NCI-H82 (cell line): ENCODE data around the gene RSL24D1.
A peak's percentile ranks its signal among the peaks of the same experiment; 100 is the strongest.

Experiments used
- DNase-seq: peaks from one replicate; lab custom pipeline; 2025; lab: John Stamatoyannopoulos, UW

The RSL24D1 gene

GRCh38 chr15:55196458-55197361, at the start of gene RSL24D1:
TSS of gene RSL24D1 (minus strand) at chr15:55196941. CDS start at chr15:55196890, 51 bp downstream.
- peak; percentile 99 for DNase-seq

- no peak for DNase-seq
Measured at GRCh38 chr15:55245059-55245458, 48.3 kb upstream of the RSL24D1 start.

- no peak for DNase-seq
Measured at GRCh38 chr15:55241891-55242290, 45.1 kb upstream of the RSL24D1 start.

GRCh38 chr15:55241186-55241585, 44.4 kb upstream of the RSL24D1 start:
- DNase-seq = no peak

- no peak for DNase-seq
Measured at GRCh38 chr15:55240125-55240760, 43.5 kb upstream of the RSL24D1 start.

- DNase-seq = no peak
Measured at GRCh38 chr15:55239440-55240124, 42.8 kb upstream of the RSL24D1 start.

GRCh38 chr15:55238877-55239276, 42.1 kb upstream of the RSL24D1 start:
- DNase-seq = no peak

GRCh38 chr15:55237219-55238130, 40.7 kb upstream of the RSL24D1 start:
- DNase-seq = no peak

GRCh38 chr15:55235546-55236036, 38.9 kb upstream of the RSL24D1 start:
- DNase-seq = no peak

- no peak for DNase-seq
Measured at GRCh38 chr15:55234800-55235104, 38.0 kb upstream of the RSL24D1 start.

- no peak for DNase-seq
Measured at GRCh38 chr15:55234104-55234799, 37.5 kb upstream of the RSL24D1 start.

GRCh38 chr15:55231455-55231854, 34.7 kb upstream of the RSL24D1 start:
- DNase-seq = no peak

GRCh38 chr15:55230953-55231352, 34.2 kb upstream of the RSL24D1 start:
- DNase-seq = no peak

GRCh38 chr15:55230051-55230670, 33.4 kb upstream of the RSL24D1 start:
- DNase-seq = no peak

GRCh38 chr15:55226127-55226526, 29.4 kb upstream of the RSL24D1 start:
- DNase-seq = no peak

GRCh38 chr15:55224892-55225291, 28.2 kb upstream of the RSL24D1 start:
- no peak for DNase-seq

- no peak for DNase-seq
Measured at GRCh38 chr15:55222588-55222987, 25.8 kb upstream of the RSL24D1 start.

GRCh38 chr15:55221090-55222011, 24.6 kb upstream of the RSL24D1 start:
- DNase-seq = no peak

- DNase-seq = no peak
Measured at GRCh38 chr15:55220606-55221005, 23.9 kb upstream of the RSL24D1 start.
